NCI-H1694 treated with DMSO at 0.1 percent for 48 hours (cell line): ENCODE results near the gene PLLP.

Experiments used
- DNase-seq: peaks from one replicate; lab custom pipeline; 2025; lab: John Stamatoyannopoulos, UW

The PLLP gene

GRCh38 chr16:57225978-57226377 lies 58.5 kb downstream of the PLLP start:
- DNase-seq: no peak

DNA sequence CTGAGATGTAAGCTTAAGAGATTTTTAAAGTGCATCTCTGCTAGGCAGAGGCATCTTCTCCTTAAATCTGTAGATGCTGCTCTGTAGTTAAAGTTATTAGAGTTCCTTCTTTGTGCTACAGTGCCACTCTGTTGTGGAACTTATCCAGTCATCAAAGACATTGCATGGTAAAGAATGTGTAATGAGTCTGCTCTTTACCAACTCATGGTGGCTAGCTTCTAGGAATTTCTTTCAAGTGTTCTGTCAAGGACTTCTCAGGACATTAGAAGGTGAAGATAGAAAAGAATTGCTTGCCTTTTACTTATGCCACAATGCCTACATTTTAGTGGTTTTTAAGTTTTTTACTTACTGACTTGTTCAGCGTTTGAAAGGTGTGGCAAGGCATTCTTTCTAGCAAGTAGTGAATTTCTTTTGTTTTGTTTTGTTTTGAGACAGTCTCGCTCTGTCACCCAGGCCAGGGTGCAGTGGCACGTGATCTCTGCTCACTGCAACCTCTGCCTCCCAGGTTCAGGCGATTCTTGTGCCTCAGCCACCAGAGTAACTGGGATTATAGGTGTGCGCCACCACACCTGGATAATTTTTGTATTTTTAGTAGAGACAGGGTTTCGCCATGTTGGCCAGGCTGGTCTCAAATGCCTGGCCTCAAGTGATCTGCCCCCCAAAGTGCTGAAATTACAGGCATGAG lies 59.7 kb downstream of the PLLP start:
- no peak for DNase-seq

DNA sequence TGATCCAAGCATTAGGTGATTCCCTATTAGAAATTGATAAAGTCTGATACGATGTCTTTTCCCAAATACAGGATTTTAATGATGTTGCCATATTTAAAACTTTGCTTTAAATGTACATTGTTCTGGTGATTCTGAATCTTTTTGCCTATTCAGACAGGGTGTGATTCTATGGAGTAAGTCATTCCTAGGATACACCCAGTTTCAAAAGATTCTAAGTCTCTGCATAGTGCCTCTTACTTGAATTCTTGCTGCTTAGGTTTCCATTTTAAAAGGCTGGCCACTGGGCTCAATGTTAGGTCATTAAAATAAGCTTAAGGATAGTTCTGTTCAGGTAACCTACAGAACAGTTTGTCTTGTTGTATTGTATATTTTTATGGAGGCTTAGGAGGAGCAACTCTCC lies 61.4 kb downstream of the PLLP start:
- no peak for DNase-seq

GRCh38 chr16:57216968-57217367 lies 67.5 kb downstream of the PLLP start:
- no peak for DNase-seq

GRCh38 chr16:57213462-57213861 lies 71.0 kb downstream of the PLLP start:
- DNase-seq: no peak

- no peak for DNase-seq
Measured at GRCh38 chr16:57209780-57210179, 74.7 kb downstream of the PLLP start.

DNA sequence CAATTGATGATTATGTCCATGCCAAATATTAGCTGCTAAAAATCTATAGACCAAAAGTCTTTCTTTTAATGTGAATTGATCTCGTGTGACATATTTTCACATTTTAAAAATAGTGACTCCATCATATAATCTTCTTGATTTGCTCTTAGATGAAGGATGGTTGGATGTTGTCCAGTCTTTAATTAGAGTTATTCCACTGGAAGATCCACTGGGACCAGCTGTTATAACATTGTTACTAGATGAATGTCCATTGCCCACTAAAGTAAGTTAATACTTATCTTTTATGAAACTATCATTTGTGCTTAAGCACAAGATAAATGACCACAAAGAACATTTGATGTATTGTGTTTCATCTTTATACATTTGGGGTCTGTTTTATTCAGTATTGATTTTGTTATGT lies 75.5 kb downstream of the PLLP start:
- DNase-seq: no peak
